Gastroesophageal sphincter (tissue), 3 donors: ENCODE results near the gene NAT14.

ENCODE experiments used
- CTCF ChIP-seq, 4 experiments: fragments of 200-600 bp in 2 of 4; fragments of 450-650 bp in 2 of 4; sonication (generic) in 1 of 4; IDR thresholded peaks; one replicate each; pipeline ENCODE4 v1.5.1; 2017 to 2019; ENCODE audit warnings: antibody characterized with exemption in 4 of 4, mild to moderate bottlenecking in 2 of 4, moderate library complexity in 2 of 4
- EP300 ChIP-seq: sonication (generic); formaldehyde crosslinking; IDR thresholded peaks from one replicate; pipeline ENCODE4 v1.6.1; 2017; ENCODE audit warnings: antibody characterized with exemption, mild to moderate bottlenecking
- POLR2A ChIP-seq, 2 donors: fragments of 450-650 bp; IDR thresholded peaks; one replicate each; pipeline ENCODE4 v1.6.1; 2017; ENCODE audit warnings: antibody characterized with exemption in 2 of 2, mild to moderate bottlenecking in 2 of 2, moderate library complexity in 1 of 2
- POLR2AphosphoS5 ChIP-seq: sonication (generic); formaldehyde crosslinking; IDR thresholded peaks from one replicate; pipeline ENCODE4 v1.6.1; 2017; ENCODE audit warnings: antibody characterized with exemption

GRCh38 chr19:55441319-55441691 lies 43.7 kb upstream of the NAT14 start:
- TF ChIP-seq CTCF (IDR thresholded peaks at IDR 0.05) (no peak), EP300 (no peak), POLR2AphosphoS5 (no peak), POLR2A (IDR thresholded peaks at IDR 0.05) (no peak)
